ENCODE data around the gene KRTAP4-7. TPM values are rescaled to one million over a fixed set of nuclear protein-coding genes. Genes with fewer than 3 reads are reported as not detected.

KRTAP4-7 gene
- total and polyA plus RNA-seq, 2 of the 4 experiments (the other 2 are of a cell fraction): not detected

DNA sequence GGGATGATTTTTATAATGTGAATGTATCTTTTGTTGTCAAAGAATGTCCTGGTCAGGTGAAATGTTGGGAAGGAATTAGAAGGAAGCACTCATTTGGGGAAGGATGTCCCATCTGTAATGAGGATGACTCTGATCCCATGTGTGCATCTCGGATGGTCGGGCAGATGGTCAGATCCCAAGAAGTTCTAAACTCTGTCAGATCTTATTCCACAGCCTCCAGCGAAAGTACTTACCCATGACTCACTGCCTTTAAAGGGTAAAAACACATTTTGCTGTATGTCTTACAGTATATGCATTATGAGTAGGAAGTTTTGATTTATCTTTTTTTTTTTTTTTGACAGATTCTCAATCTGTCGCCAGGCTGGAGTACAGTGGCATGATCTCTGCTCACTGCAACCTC is 34.8 kb downstream of the KRTAP4-7 start:
- Histone ChIP-seq H2BK5ac (ENCODE audit: low read depth, low read length, poor library complexity, severe bottlenecking) (no peak overlapping the region), H3K4me3 (ENCODE audit: insufficient read depth, low read depth, low read length) (no peak overlapping the region), H3K27me3 (ENCODE audit: control insufficient read depth, insufficient read depth, low read length) (no peaks in the 10 kb centered on the region), H2BK120ac (ENCODE audit: low read depth, low read length) (no peak overlapping the region), H2AK9ac (replicated peaks; ENCODE audit: low read depth, low read length, poor library complexity) (no peak overlapping the region), H3K9ac (ENCODE audit: low read depth, low read length) (no peak overlapping the region), H3K4me1 (ENCODE audit: control insufficient read depth, insufficient read depth, low read length) (no peaks in the 10 kb centered on the region), H4K91ac (ENCODE audit: insufficient read depth, low read depth, low read length) (0 out of 2 replicates have a peak overlapping the region, but pooled peaks have one; percentile 30), H2AK5ac (ENCODE audit: low read depth, low read length) (no peak overlapping the region), H3K79me1 (ENCODE audit: low read depth in 1 of 2, low read length in 2 of 2) (no peaks in the 10 kb centered on the region), H3K9me3 (ENCODE audit: control insufficient read depth, insufficient read depth, low read length) (peaks cover 2% of the 10 kb centered on the region; the same call in 1 of the 2 replicates), H4K8ac (ENCODE audit: low read depth in 2 of 2, low read length in 2 of 2) (peak overlapping the region in 1 of 2 experiments; percentile 62; a peak in 2 of 4 replicates), H3K18ac (ENCODE audit: low read depth, low read length) (no peak overlapping the region), H3K27ac (ENCODE audit: insufficient read depth, low read length) (no peak overlapping the region), H3K14ac (replicated peaks; ENCODE audit: low read depth, low read length) (no peak overlapping the region), H3K56ac (ENCODE audit: extremely low read depth, insufficient read depth, low read length) (no peak overlapping the region), H4K20me1 (ENCODE audit: insufficient read depth, low read length) (no peaks in the 10 kb centered on the region), H2BK15ac (ENCODE audit: low read depth, low read length) (no peak overlapping the region), H3K36me3 (ENCODE audit: control insufficient read depth, insufficient read depth, low read length) (no peaks in the 10 kb centered on the region), H3K23ac (ENCODE audit: low read depth, low read length) (no peak overlapping the region), H2AFZ (replicated peaks; ENCODE audit: low read length, poor library complexity) (no peak overlapping the region), H4K5ac (ENCODE audit: low read depth, low read length) (no peak overlapping the region), H3K9me1 (ENCODE audit: insufficient read depth, low read length) (no peaks in the 10 kb centered on the region; the same call in 1 of the 2 replicates), H2BK20ac (ENCODE audit: low read depth, low read length) (no peak overlapping the region), H3K4me2 (ENCODE audit: low read depth, low read length) (no peak overlapping the region), H3K4ac (ENCODE audit: low read depth, low read length) (peak overlapping the region; percentile 36; the same call in 1 of the 2 replicates)
- DNase-seq (peak; percentile 38), ATAC-seq (ENCODE audit: low read depth) (peak; percentile 22; the same call in 1 of the 2 replicates)
- in situ Hi-C loops (cut with MboI; ENCODE audit: low sequenced_read_pairs): no loop called here
- intact Hi-C loops (cut with micrococcal nuclease): no loop called here
- TF ChIP-seq, protein P1, sequence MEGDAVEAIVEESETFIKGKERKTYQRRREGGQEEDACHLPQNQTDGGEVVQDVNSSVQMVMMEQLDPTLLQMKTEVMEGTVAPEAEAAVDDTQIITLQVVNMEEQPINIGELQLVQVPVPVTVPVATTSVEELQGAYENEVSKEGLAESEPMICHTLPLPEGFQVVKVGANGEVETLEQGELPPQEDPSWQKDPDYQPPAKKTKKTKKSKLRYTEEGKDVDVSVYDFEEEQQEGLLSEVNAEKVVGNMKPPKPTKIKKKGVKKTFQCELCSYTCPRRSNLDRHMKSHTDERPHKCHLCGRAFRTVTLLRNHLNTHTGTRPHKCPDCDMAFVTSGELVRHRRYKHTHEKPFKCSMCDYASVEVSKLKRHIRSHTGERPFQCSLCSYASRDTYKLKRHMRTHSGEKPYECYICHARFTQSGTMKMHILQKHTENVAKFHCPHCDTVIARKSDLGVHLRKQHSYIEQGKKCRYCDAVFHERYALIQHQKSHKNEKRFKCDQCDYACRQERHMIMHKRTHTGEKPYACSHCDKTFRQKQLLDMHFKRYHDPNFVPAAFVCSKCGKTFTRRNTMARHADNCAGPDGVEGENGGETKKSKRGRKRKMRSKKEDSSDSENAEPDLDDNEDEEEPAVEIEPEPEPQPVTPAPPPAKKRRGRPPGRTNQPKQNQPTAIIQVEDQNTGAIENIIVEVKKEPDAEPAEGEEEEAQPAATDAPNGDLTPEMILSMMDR (conservative IDR thresholded peaks at IDR 0.05; ENCODE audit: low read depth, low read length): no peak
- TF ChIP-seq BHLHE40 (IDR thresholded peaks at IDR 0.05; ENCODE audit: low read depth, low read length) (no peak), CHD1 (IDR thresholded peaks at IDR 0.05; ENCODE audit: low read depth, low read length) (no peak), POLR2A (IDR thresholded peaks at IDR 0.05; ENCODE audit: low read depth, low read length) (no peak)
- no TSS peak for BruUV-seq (replicated peaks)
- no CpG with 5 or more reads among the region's 4 CpGs for WGBS, 2 experiments (ENCODE audit: extremely low coverage in 2 of 2, insufficient read length in 1 of 2)
- CTCF ChIA-PET: no interaction called here
- POLR2A ChIA-PET (ENCODE audit: unreplicated experiment): no interaction called here
- dilution Hi-C loops (cut with HindIII; ENCODE audit: low sequenced_read_pairs, unreplicated experiment): no loop called here
